Astrocyte (in vitro differentiated cells and primary cell): ENCODE data around the gene CUTA. TPM values are rescaled to one million over a fixed set of nuclear protein-coding genes. Genes with fewer than 3 reads are reported as not detected.
"Not testable (repeated sequence)": the region's sequence is repeated elsewhere in the genome, so short reads cannot be mapped to it uniquely, and the experiment has no call there.

Experiments used
- DNase-seq: peaks from one replicate; pipeline ENCODE4 v3.0.0-alpha.2; 2010; ENCODE audit warnings: low read depth
- FAIRE-seq: peaks from 2 replicates; lab custom pipeline; 2011; peaks lifted over from hg19 to GRCh38; lab: Jason Lieb, UNC
- H2AFZ ChIP-seq: 2 replicates; pipeline ENCODE4 v1.6.0; 2012; ENCODE audit warnings: low read depth, low read length, inconsistent platforms
- H3K27ac ChIP-seq: 2 replicates; pipeline ENCODE4 v1.5.1; 2011; ENCODE audit warnings: low read depth, low read length, inconsistent platforms
- H3K27me3 ChIP-seq: 2 replicates; pipeline ENCODE4 v1.6.0; 2011; ENCODE audit warnings: low read length, inconsistent platforms; ENCODE audit not compliant: insufficient read depth
- H3K36me3 ChIP-seq: 2 replicates; pipeline ENCODE4 v1.5.1; 2011; ENCODE audit warnings: low read length, inconsistent platforms; ENCODE audit not compliant: insufficient read depth
- H3K4me1 ChIP-seq: 2 replicates; pipeline ENCODE4 v1.5.1; 2011; ENCODE audit warnings: low read length, inconsistent platforms; ENCODE audit not compliant: insufficient read depth
- H3K4me2 ChIP-seq: 2 replicates; pipeline ENCODE4 v1.6.0; 2012; ENCODE audit warnings: low read length, inconsistent platforms
- H3K4me3 ChIP-seq: 2 replicates; pipeline ENCODE4 v1.5.1; 2011; ENCODE audit warnings: low read depth, mild to moderate bottlenecking, low read length, inconsistent platforms; ENCODE audit not compliant: insufficient read depth
- H3K79me2 ChIP-seq: 2 replicates; pipeline ENCODE4 v1.6.0; 2012; ENCODE audit warnings: mild to moderate bottlenecking, low read length, inconsistent platforms; ENCODE audit not compliant: insufficient read depth
- H3K9ac ChIP-seq: 2 replicates; pipeline ENCODE4 v1.6.0; 2012; ENCODE audit warnings: mild to moderate bottlenecking, low read length, inconsistent platforms
- H3K9me3 ChIP-seq: 2 replicates; pipeline ENCODE4 v1.5.1; 2012; ENCODE audit warnings: low read depth, mild to moderate bottlenecking, low read length, inconsistent platforms; ENCODE audit not compliant: insufficient read depth
- H4K20me1 ChIP-seq: 2 replicates; pipeline ENCODE4 v1.6.0; 2012; ENCODE audit warnings: low read length, inconsistent platforms; ENCODE audit not compliant: insufficient read depth
- H3K27ac Mint-ChIP-seq: one replicate; pipeline ENCODE4 v1.8.0; 2021; ENCODE audit warnings: mild to moderate bottlenecking, mixed read lengths; ENCODE audit not compliant: unreplicated experiment
- H3K27me3 Mint-ChIP-seq: one replicate; pipeline ENCODE4 v1.8.0; 2021; ENCODE audit warnings: low read depth, mixed read lengths; ENCODE audit not compliant: unreplicated experiment
- H3K36me3 Mint-ChIP-seq: one replicate; pipeline ENCODE4 v1.8.0; 2021; ENCODE audit warnings: low read depth, mixed read lengths; ENCODE audit not compliant: unreplicated experiment
- H3K4me1 Mint-ChIP-seq: one replicate; pipeline ENCODE4 v1.8.0; 2021; ENCODE audit warnings: low read depth, mixed read lengths; ENCODE audit not compliant: unreplicated experiment
- H3K4me3 Mint-ChIP-seq: one replicate; pipeline ENCODE4 v1.8.0; 2021; ENCODE audit warnings: mild to moderate bottlenecking, moderate library complexity, mixed read lengths; ENCODE audit not compliant: unreplicated experiment
- H3K9me3 Mint-ChIP-seq: one replicate; pipeline ENCODE4 v1.8.0; 2021; ENCODE audit warnings: mild to moderate bottlenecking, mixed read lengths; ENCODE audit not compliant: unreplicated experiment
- EZH2 ChIP-seq: IDR thresholded peaks from 2 replicates; pipeline ENCODE4 v1.6.1; 2012; ENCODE audit warnings: mild to moderate bottlenecking, low read length, inconsistent platforms; ENCODE audit not compliant: insufficient read depth
- total RNA-seq: library from RNA; stranded (reverse); gene quantifications from 2 replicates; pipeline ENCODE4 v1.2.1, GENCODE V29; 2021
- TF ChIP-seq, protein P1 (sequence below): IDR thresholded peaks from 2 replicates; pipeline ENCODE4 v1.5.1; 2011; ENCODE audit warnings: low read depth, mild to moderate bottlenecking, inconsistent platforms, low read length, moderate library complexity; ENCODE audit not compliant: insufficient read depth

Gene CUTA
- total RNA-seq, 1 donor from 2014 or later, result 256 TPM

DNA sequence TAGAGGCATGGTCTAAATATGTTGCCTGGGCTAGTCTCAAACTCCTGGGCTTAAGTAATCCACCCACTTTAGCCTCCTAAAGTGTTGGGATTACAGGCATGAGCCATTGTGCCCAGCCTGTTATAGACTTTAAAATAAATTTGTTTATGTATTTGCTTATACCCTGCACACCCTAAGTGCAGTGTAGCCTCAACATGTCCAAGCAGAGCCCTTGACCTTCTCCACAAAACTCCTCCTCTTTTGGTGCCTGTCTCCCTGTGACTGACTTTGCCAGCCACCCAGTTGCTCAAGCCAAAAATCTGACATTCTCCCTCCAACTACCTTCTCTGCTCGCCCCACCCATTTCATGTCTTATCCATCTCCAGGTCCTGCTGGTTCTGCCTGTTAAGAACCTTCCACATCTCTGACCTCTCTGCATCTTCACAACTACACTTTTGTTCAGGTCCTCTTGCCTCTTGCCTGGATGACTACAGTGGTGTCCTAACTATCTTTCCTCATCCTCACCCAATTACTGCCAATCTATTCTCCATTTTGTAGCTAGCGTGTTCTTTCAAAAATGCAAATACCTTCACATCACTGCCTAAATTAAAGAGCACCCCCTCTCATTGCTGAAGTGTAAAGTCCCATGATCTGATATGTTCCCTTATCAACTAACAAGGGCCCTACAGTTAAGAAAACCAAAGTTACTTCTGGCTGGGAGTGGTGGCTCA lies 37.5 kb downstream of the CUTA start:
- H3K9ac ChIP-seq, result no peak overlapping the region
- H3K4me2 ChIP-seq, result no peak overlapping the region
- H3K4me3 ChIP-seq, result no peak overlapping the region
- H3K79me2 ChIP-seq, result no peaks in the 10 kb centered on the region
- TF ChIP-seq, protein P1, sequence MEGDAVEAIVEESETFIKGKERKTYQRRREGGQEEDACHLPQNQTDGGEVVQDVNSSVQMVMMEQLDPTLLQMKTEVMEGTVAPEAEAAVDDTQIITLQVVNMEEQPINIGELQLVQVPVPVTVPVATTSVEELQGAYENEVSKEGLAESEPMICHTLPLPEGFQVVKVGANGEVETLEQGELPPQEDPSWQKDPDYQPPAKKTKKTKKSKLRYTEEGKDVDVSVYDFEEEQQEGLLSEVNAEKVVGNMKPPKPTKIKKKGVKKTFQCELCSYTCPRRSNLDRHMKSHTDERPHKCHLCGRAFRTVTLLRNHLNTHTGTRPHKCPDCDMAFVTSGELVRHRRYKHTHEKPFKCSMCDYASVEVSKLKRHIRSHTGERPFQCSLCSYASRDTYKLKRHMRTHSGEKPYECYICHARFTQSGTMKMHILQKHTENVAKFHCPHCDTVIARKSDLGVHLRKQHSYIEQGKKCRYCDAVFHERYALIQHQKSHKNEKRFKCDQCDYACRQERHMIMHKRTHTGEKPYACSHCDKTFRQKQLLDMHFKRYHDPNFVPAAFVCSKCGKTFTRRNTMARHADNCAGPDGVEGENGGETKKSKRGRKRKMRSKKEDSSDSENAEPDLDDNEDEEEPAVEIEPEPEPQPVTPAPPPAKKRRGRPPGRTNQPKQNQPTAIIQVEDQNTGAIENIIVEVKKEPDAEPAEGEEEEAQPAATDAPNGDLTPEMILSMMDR, result no peak
- TF ChIP-seq EZH2, result no peak
- no peaks in the 10 kb centered on the region for H3K36me3 ChIP-seq
- DNase-seq, result no peak
- Mint-ChIP-seq H3K27ac (no peak overlapping the region), H3K27me3 (peaks cover 6% of the 10 kb centered on the region), H3K4me1 (no peaks in the 10 kb centered on the region), H3K36me3 (no peaks in the 10 kb centered on the region), H3K9me3 (no peaks in the 10 kb centered on the region), H3K4me3 (no peak overlapping the region)
- H4K20me1 ChIP-seq, result no peaks in the 10 kb centered on the region
- no peaks in the 10 kb centered on the region for H3K9me3 ChIP-seq
- FAIRE-seq, result no peak
- H3K4me1 ChIP-seq, result peaks cover 3% of the 10 kb centered on the region
- no peak overlapping the region for H2AFZ ChIP-seq
- H3K27ac ChIP-seq, result no peak overlapping the region
- no peaks in the 10 kb centered on the region for H3K27me3 ChIP-seq

DNA sequence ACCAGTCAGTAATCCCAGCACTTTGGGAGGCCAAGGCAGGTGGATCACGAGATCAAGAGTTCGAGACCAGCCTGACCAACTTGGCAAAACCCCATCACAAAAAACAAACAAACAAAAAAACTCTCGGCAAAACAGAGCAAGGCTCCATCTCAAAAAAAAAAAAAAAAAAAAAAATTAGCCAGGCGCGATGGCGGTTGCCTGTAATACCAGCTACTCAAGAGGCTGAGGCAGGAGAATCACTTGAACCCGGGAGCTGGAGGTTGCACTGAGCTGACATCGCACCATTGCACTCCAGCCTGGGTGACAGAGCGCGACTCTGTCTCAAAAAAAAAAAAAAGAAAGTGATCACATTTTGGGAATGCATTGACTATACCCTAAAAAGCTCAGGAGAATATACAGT lies 38.7 kb downstream of the CUTA start:
- H3K4me2 ChIP-seq, H3K36me3 Mint-ChIP-seq, DNase-seq, H3K27ac ChIP-seq, H3K9me3 ChIP-seq, H3K4me1 Mint-ChIP-seq, FAIRE-seq, H3K27ac Mint-ChIP-seq, H3K79me2 ChIP-seq, H3K4me1 ChIP-seq, H3K36me3 ChIP-seq, H2AFZ ChIP-seq, H3K9ac ChIP-seq, H3K9me3 Mint-ChIP-seq, H3K27me3 Mint-ChIP-seq, H4K20me1 ChIP-seq, H3K4me3 Mint-ChIP-seq, H3K27me3 ChIP-seq, H3K4me3 ChIP-seq: not testable (repeated sequence)

DNA sequence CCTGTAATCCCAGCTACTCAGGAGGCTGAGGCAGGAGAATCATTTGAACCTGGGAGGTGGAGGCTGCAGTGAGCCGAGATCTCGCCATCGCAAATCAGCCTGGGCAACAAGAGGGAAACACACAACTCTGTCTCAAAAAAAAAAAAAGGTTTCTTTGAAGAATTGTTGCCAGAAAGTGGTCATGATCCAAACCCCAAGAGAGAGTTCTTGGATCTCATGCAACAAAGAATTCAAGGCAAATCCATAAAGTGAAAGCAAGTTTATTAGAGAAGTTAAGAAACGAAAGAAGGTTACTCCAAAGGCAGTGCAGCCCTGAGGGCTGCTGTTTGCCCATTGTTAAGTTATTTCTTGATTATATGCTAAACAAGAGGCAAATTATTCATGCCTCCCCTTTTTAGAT lies 40.7 kb downstream of the CUTA start:
- H3K4me1 ChIP-seq, result peaks cover 5% of the 10 kb centered on the region
- no peaks in the 10 kb centered on the region for H3K36me3 Mint-ChIP-seq
- no peak for DNase-seq
- H3K79me2 ChIP-seq, result no peaks in the 10 kb centered on the region
- H3K36me3 ChIP-seq, result no peaks in the 10 kb centered on the region
- no peak overlapping the region for H3K4me3 Mint-ChIP-seq
- no peak overlapping the region for H3K4me3 ChIP-seq
- H3K9me3 Mint-ChIP-seq, result no peaks in the 10 kb centered on the region
- no peak for TF ChIP-seq EZH2
- TF ChIP-seq, protein P1, result no peak
- H3K9ac ChIP-seq, result no peak overlapping the region
- peaks cover 5% of the 10 kb centered on the region for H3K27me3 Mint-ChIP-seq
- H3K27ac Mint-ChIP-seq, result no peak overlapping the region
- H3K27me3 ChIP-seq, result no peaks in the 10 kb centered on the region
- no peak overlapping the region for H3K27ac ChIP-seq
- no peaks in the 10 kb centered on the region for H3K9me3 ChIP-seq
- FAIRE-seq, result no peak
- no peaks in the 10 kb centered on the region for H4K20me1 ChIP-seq
- H3K4me1 Mint-ChIP-seq, result no peaks in the 10 kb centered on the region
- no peak overlapping the region for H3K4me2 ChIP-seq
- H2AFZ ChIP-seq, result no peak overlapping the region
